GM23338 (cell line): ENCODE results near the gene COX10. TPM values are rescaled to one million over a fixed set of nuclear protein-coding genes. Genes with fewer than 3 reads are reported as not detected.

Source experiments
- ATAC-seq: fragments of 200-7000 bp; cut with Tn5 transposase; 3 replicates; pipeline ENCODE4 v1.9.1; 2020
- DNase-seq: peaks from one replicate; pipeline ENCODE4 v3.0.0-alpha.2; 2015; ENCODE audit warnings: low spot score
- H2AFZ ChIP-seq: fragments of 200-600 bp; sonication (generic); 2 replicates; pipeline ENCODE4 v1.8.0; 2016; ENCODE audit warnings: antibody characterized with exemption, mild to moderate bottlenecking, moderate library complexity
- H3F3A ChIP-seq: fragments of 200-600 bp; sonication (generic); replicated peaks from 2 replicates; pipeline ENCODE4 v1.8.0; 2017; ENCODE audit warnings: antibody characterized with exemption, mixed run types, low read depth
- H3K27ac ChIP-seq: fragments of 200-600 bp; sonication (generic); 2 replicates; pipeline ENCODE4 v1.6.1; 2016; ENCODE audit warnings: low read depth
- H3K27me3 ChIP-seq: fragments of 200-600 bp; sonication (generic); 2 replicates; pipeline ENCODE4 v1.8.0; 2016; ENCODE audit warnings: mild to moderate bottlenecking, mixed run types, moderate library complexity; ENCODE audit not compliant: insufficient read depth
- H3K36me3 ChIP-seq: fragments of 200-600 bp; sonication (generic); 2 replicates; pipeline ENCODE4 v1.8.0; 2016; ENCODE audit warnings: mild to moderate bottlenecking; ENCODE audit not compliant: insufficient read depth
- H3K4me1 ChIP-seq: fragments of 200-600 bp; sonication (generic); 2 replicates; pipeline ENCODE4 v1.8.0; 2016; ENCODE audit warnings: mild to moderate bottlenecking, moderate library complexity; ENCODE audit not compliant: insufficient read depth
- H3K4me2 ChIP-seq: fragments of 200-600 bp; sonication (generic); 2 replicates; pipeline ENCODE4 v1.7.1; 2017; ENCODE audit warnings: mixed run types
- H3K4me3 ChIP-seq: fragments of 200-600 bp; sonication (generic); 2 replicates; pipeline ENCODE4 v1.6.1; 2016; ENCODE audit warnings: mixed run types
- H3K79me2 ChIP-seq: fragments of 200-600 bp; sonication (generic); replicated peaks from 2 replicates; pipeline ENCODE4 v1.8.0; 2017; ENCODE audit warnings: mild to moderate bottlenecking; ENCODE audit not compliant: insufficient read depth
- H3K9me2 ChIP-seq: fragments of 200-600 bp; sonication (generic); 2 replicates; pipeline ENCODE4 v1.8.0; 2017; ENCODE audit not compliant: insufficient read depth
- H4K20me1 ChIP-seq: fragments of 200-600 bp; sonication (generic); replicated peaks from 2 replicates; pipeline ENCODE4 v1.8.0; 2017; ENCODE audit warnings: mild to moderate bottlenecking; ENCODE audit not compliant: insufficient read depth
- H3K27ac Mint-ChIP-seq: 2 replicates; pipeline ENCODE4 v1.8.0; 2020; ENCODE audit warnings: inconsistent platforms, mild to moderate bottlenecking, moderate library complexity, mixed read lengths
- H3K27me3 Mint-ChIP-seq: 3 replicates; pipeline ENCODE4 v1.8.0; 2022; ENCODE audit warnings: low read depth, mild to moderate bottlenecking, moderate library complexity, mixed read lengths, inconsistent platforms; ENCODE audit not compliant: insufficient read depth, poor library complexity
- H3K36me3 Mint-ChIP-seq: 3 replicates; pipeline ENCODE4 v1.8.0; 2021; ENCODE audit warnings: low read depth, mild to moderate bottlenecking, inconsistent platforms, moderate library complexity, mixed read lengths
- H3K4me1 Mint-ChIP-seq: 3 replicates; pipeline ENCODE4 v1.8.0; 2020; ENCODE audit warnings: mild to moderate bottlenecking, inconsistent platforms, mixed read lengths
- H3K4me3 Mint-ChIP-seq: 3 replicates; pipeline ENCODE4 v1.8.0; 2021; ENCODE audit warnings: moderate library complexity, mild to moderate bottlenecking, inconsistent platforms, mixed read lengths
- H3K9me3 Mint-ChIP-seq: 3 replicates; pipeline ENCODE4 v1.8.0; 2020; ENCODE audit warnings: moderate library complexity, mild to moderate bottlenecking, inconsistent platforms, mixed read lengths
- CREB1 ChIP-seq: fragments of 250-450 bp; sonication (Bioruptor Pico); IDR thresholded peaks from 2 replicates; pipeline ENCODE4 v1.5.0; 2020; ENCODE audit warnings: low read depth, mild to moderate bottlenecking, moderate library complexity
- CTCF ChIP-seq, 2 experiments: fragments of 200-600 bp in 1 of 2; sonication (generic) in 1 of 2; conservative IDR thresholded peaks; 2 replicates each; pipeline versions ENCODE4 v1.5.1 to v1.6.1; 2016 to 2017; ENCODE audit warnings: antibody characterized with exemption in 2 of 2, low read depth in 2 of 2, mild to moderate bottlenecking in 2 of 2, moderate library complexity in 1 of 2
- EZH2phosphoT487 ChIP-seq: fragments of 200-600 bp; sonication (generic); IDR thresholded peaks from one replicate; pipeline ENCODE4 v1.8.1; 2018; ENCODE audit warnings: antibody characterized with exemption; ENCODE audit not compliant: unreplicated experiment
- NANOG ChIP-seq: IDR thresholded peaks from 2 replicates; pipeline ENCODE4 v1.6.1; 2016; ENCODE audit warnings: antibody characterized with exemption, borderline replicate concordance
- REST ChIP-seq: IDR thresholded peaks from one replicate; pipeline ENCODE4 v1.6.1; 2018; ENCODE audit warnings: antibody characterized with exemption; ENCODE audit not compliant: unreplicated experiment
- ZNF462 ChIP-seq: fragments of 250-450 bp; sonication (Bioruptor Pico); IDR thresholded peaks from 2 replicates; pipeline ENCODE4 v1.5.0; 2020; ENCODE audit warnings: mild to moderate bottlenecking, moderate library complexity
- polyA plus RNA-seq: library from polyadenylated mRNA; unstranded; fragments of >200 nt; fragmentation: Nextera tagmentation; extraction: Ambion mirVana; gene quantifications from 2 replicates; pipeline ENCODE4 v1.2.1, GENCODE V29; 2016
- total RNA-seq: library from RNA; depleted of rRNA; stranded (reverse); fragments of >200 nt; shearing (Covaris generic); gene quantifications from 2 replicates; pipeline ENCODE4 v1.2.3, GENCODE V29; 2014

Gene COX10
- total and polyA plus RNA-seq, 2 experiments from 2014 or later: 25.7 to 46.6 TPM

GRCh38 chr17:14198013-14198412 lies 128.7 kb downstream of the COX10 start (continued):
- no peak for TF ChIP-seq REST
- no peak for TF ChIP-seq CREB1 (CRISPR knock-in tag)
- TF ChIP-seq CTCF (conservative IDR thresholded peaks at IDR 0.05; ENCODE audit: low read depth in 2 of 2): no peak

- no peak overlapping the region for H3K4me3 ChIP-seq
- no peaks in the 10 kb centered on the region for H3K27me3 ChIP-seq
- TF ChIP-seq ZNF462 (CRISPR knock-in tag) (no peak), NANOG (no peak), EZH2phosphoT487 (no peak)
- Mint-ChIP-seq H3K27ac (peak overlapping the region; percentile 47), H3K4me1 (peaks cover 20% of the 10 kb centered on the region), H3K27me3 (no peaks in the 10 kb centered on the region), H3K36me3 (peaks cover 3% of the 10 kb centered on the region; the same call in 1 of the 3 replicates), H3K9me3 (no peaks in the 10 kb centered on the region), H3K4me3 (no peak overlapping the region)
- H3K4me1 ChIP-seq: 0 out of 2 replicates have a peak, but pooled peaks cover 10% of the 10 kb centered on the region
- no peak overlapping the region for H2AFZ ChIP-seq
- no peak overlapping the region for H3K4me2 ChIP-seq
- H3K36me3 ChIP-seq: no peaks in the 10 kb centered on the region
- DNase-seq (no peak), ATAC-seq (no peak)
- H3K79me2 ChIP-seq: no peaks in the 10 kb centered on the region
- no peak overlapping the region for H3K27ac ChIP-seq
- H3K9me2 ChIP-seq: no peaks in the 10 kb centered on the region; the same call in 1 of the 2 replicates
- H3F3A ChIP-seq: no peaks in the 10 kb centered on the region
- H4K20me1 ChIP-seq: no peaks in the 10 kb centered on the region
These were observed 129.3 kb downstream of the COX10 start for GRCh38 chr17:14198575-14198974.
